Thoracic aorta (tissue), 2 donors: ENCODE data around the gene SSTR5. TPM values are rescaled to one million over a fixed set of nuclear protein-coding genes. Genes with fewer than 3 reads are reported as not detected.

Experiments
- ATAC-seq: fragments of 150-250 bp; one replicate; pipeline ENCODE4 v1.8.0; 2017; ENCODE audit warnings: low read depth; ENCODE audit not compliant: insufficient number of reproducible peaks, low FRiP score
- DNase-seq: peaks from one replicate; pipeline ENCODE4 v3.0.0-alpha.2; 2020; ENCODE audit warnings: low spot score
- H3K27ac ChIP-seq, 2 donors: fragments of 200-600 bp; sonication (generic); 1 replicate in 1 of 2; 2 replicates in 1 of 2; pipeline ENCODE4 v1.5.1; 2016; ENCODE audit warnings: mild to moderate bottlenecking in 2 of 2, moderate library complexity in 2 of 2
- H3K27me3 ChIP-seq: fragments of 200-600 bp; sonication (generic); replicated peaks from 2 replicates; pipeline ENCODE4 v1.6.0; 2016; ENCODE audit warnings: mild to moderate bottlenecking; ENCODE audit not compliant: insufficient read depth
- H3K36me3 ChIP-seq: fragments of 200-600 bp; sonication (generic); one replicate; pipeline ENCODE4 v1.5.1; 2016
- H3K4me1 ChIP-seq, 2 donors: fragments of 200-600 bp; sonication (generic); 1 replicate in 1 of 2; 2 replicates in 1 of 2; pipeline versions ENCODE4 v1.5.1 to v1.6.0; 2016; ENCODE audit warnings: low read depth in 2 of 2, mild to moderate bottlenecking in 1 of 2; ENCODE audit not compliant: control insufficient read depth in 1 of 2
- H3K4me3 ChIP-seq: fragments of 200-600 bp; sonication (generic); 2 replicates; pipeline ENCODE4 v1.5.1; 2016; ENCODE audit warnings: mild to moderate bottlenecking
- H3K9me3 ChIP-seq: fragments of 200-600 bp; sonication (generic); 2 replicates; pipeline ENCODE4 v1.5.1; 2016
- total RNA-seq, 2 donors: library from RNA; depleted of rRNA; stranded (reverse); fragments of >200 nt; gene quantifications; one replicate each; pipeline versions ENCODE4 v1.1.0 to v1.2.3, GENCODE V29; 2016
- TF ChIP-seq, protein P1 (sequence below): fragments of 200-600 bp; sonication (generic); IDR thresholded peaks from one replicate; pipeline ENCODE4 v1.5.1; 2019; ENCODE audit warnings: antibody characterized with exemption

The SSTR5 gene
- total RNA-seq, 2 donors from 2014 or later: 3.0 to 3.8 TPM

GRCh38 chr16:1054660-1055556 lies 17.6 kb upstream of the SSTR5 start:
- TF ChIP-seq, protein P1, sequence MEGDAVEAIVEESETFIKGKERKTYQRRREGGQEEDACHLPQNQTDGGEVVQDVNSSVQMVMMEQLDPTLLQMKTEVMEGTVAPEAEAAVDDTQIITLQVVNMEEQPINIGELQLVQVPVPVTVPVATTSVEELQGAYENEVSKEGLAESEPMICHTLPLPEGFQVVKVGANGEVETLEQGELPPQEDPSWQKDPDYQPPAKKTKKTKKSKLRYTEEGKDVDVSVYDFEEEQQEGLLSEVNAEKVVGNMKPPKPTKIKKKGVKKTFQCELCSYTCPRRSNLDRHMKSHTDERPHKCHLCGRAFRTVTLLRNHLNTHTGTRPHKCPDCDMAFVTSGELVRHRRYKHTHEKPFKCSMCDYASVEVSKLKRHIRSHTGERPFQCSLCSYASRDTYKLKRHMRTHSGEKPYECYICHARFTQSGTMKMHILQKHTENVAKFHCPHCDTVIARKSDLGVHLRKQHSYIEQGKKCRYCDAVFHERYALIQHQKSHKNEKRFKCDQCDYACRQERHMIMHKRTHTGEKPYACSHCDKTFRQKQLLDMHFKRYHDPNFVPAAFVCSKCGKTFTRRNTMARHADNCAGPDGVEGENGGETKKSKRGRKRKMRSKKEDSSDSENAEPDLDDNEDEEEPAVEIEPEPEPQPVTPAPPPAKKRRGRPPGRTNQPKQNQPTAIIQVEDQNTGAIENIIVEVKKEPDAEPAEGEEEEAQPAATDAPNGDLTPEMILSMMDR: peak; percentile 83
- no peaks in the 10 kb centered on the region for H3K36me3 ChIP-seq
- peaks cover 4 to 6% of the 10 kb centered on the region in 2 donors for H3K4me1 ChIP-seq
- H3K27me3 ChIP-seq: no peaks in the 10 kb centered on the region
- H3K27ac ChIP-seq: no peak overlapping the region
- no peak for DNase-seq
- ATAC-seq: no peak
- H3K4me3 ChIP-seq: no peak overlapping the region
- no peaks in the 10 kb centered on the region for H3K9me3 ChIP-seq

DNA sequence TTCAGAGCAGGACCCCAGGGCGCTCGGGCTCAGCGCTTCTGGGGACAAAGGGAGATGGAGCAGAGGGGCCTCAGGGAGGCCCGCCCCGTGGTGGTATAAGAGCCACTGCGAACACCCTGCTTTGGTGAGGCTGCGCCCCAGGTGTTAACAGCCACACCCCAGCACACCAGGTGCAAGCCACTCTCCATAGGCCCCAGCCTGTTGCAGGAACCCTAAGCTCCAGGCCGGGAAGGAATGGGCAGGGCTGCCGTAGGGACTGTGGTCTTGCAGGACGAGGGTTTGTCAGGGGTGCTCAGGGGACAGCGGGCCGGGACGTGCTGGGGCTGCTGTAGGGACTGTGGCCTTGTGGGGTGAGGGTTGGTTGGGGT lies 17.0 kb upstream of the SSTR5 start:
- H3K9me3 ChIP-seq: no peaks in the 10 kb centered on the region
- peaks cover 4 to 6% of the 10 kb centered on the region in 2 donors for H3K4me1 ChIP-seq
- H3K27me3 ChIP-seq: no peaks in the 10 kb centered on the region
- DNase-seq: no peak
- H3K27ac ChIP-seq: no peak overlapping the region
- ATAC-seq: no peak
- H3K4me3 ChIP-seq: no peak overlapping the region
- TF ChIP-seq, protein P1: no peak
- H3K36me3 ChIP-seq: no peaks in the 10 kb centered on the region

GRCh38 chr16:1056196-1056595 lies 16.4 kb upstream of the SSTR5 start:
- DNase-seq: no peak
- H3K4me3 ChIP-seq: no peak overlapping the region
- H3K9me3 ChIP-seq: no peaks in the 10 kb centered on the region
- no peaks in the 10 kb centered on the region for H3K36me3 ChIP-seq
- TF ChIP-seq, protein P1: no peak
- no peak overlapping the region for H3K27ac ChIP-seq
- no peak for ATAC-seq
- peaks cover 4 to 6% of the 10 kb centered on the region in 2 donors for H3K4me1 ChIP-seq
- no peaks in the 10 kb centered on the region for H3K27me3 ChIP-seq

- DNase-seq: no peak
- peaks cover 4 to 6% of the 10 kb centered on the region in 2 donors for H3K4me1 ChIP-seq
- no peak overlapping the region for H3K27ac ChIP-seq
- H3K27me3 ChIP-seq: no peaks in the 10 kb centered on the region
- H3K4me3 ChIP-seq: no peak overlapping the region
- no peaks in the 10 kb centered on the region for H3K36me3 ChIP-seq
- H3K9me3 ChIP-seq: no peaks in the 10 kb centered on the region
- TF ChIP-seq, protein P1: peak; percentile 98
- no peak for ATAC-seq
Measured at GRCh38 chr16:1057252-1057932, 15.2 kb upstream of the SSTR5 start.

DNA sequence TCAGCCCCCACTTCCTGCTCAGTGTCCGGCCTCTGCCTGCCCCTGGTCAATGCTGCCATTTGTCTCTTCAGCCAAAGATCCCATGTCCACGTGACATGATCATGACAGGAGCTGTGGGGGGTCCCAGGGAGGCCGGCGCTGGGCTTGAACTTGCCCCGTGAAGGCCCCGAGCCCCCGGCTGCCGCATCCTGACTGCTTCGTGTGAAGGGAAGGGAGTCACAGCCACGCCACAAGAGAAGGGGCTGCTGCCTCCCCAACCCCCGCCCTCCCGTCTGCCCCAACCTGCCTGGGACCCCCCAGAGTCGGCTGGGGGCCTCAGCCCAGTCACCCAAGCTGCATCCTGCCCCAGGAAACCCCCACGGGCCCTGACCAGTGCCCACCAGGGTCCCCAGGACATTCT lies 14.3 kb upstream of the SSTR5 start:
- Histone ChIP-seq H3K4me3 (no peak overlapping the region), H3K36me3 (no peaks in the 10 kb centered on the region), H3K27ac (no peak overlapping the region), H3K9me3 (no peaks in the 10 kb centered on the region), H3K27me3 (no peaks in the 10 kb centered on the region), H3K4me1 (peaks cover 4 to 6% of the 10 kb centered on the region in 2 donors)
- DNase-seq (no peak), ATAC-seq (no peak)
- TF ChIP-seq, protein P1: no peak
